ENCODE measurements around the gene CYP20A1.
"Not testable (repeated sequence)": the region's sequence is repeated elsewhere in the genome, so short reads cannot be mapped to it uniquely, and the experiment has no call there.

CYP20A1 gene

DNA sequence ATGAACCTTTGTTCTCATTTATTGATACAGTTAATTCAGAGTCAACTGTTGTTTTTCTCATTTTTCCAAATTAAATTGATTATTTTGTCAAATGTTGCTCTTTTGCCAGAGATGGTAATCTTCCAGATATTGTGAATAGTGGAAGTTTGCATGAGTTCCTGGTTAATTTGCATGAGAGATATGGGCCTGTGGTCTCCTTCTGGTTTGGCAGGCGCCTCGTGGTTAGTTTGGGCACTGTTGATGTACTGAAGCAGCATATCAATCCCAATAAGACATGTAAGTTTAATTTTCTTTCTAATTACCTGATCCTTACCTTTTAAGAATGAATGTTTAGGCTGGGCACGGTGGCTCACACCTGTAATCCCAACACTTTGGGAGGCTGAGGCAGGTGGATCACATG, 7.8 kb downstream of the CYP20A1 start:
- TF ChIP-seq, protein P1, sequence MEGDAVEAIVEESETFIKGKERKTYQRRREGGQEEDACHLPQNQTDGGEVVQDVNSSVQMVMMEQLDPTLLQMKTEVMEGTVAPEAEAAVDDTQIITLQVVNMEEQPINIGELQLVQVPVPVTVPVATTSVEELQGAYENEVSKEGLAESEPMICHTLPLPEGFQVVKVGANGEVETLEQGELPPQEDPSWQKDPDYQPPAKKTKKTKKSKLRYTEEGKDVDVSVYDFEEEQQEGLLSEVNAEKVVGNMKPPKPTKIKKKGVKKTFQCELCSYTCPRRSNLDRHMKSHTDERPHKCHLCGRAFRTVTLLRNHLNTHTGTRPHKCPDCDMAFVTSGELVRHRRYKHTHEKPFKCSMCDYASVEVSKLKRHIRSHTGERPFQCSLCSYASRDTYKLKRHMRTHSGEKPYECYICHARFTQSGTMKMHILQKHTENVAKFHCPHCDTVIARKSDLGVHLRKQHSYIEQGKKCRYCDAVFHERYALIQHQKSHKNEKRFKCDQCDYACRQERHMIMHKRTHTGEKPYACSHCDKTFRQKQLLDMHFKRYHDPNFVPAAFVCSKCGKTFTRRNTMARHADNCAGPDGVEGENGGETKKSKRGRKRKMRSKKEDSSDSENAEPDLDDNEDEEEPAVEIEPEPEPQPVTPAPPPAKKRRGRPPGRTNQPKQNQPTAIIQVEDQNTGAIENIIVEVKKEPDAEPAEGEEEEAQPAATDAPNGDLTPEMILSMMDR (IDR thresholded peaks at IDR 0.05; ENCODE audit: low read depth, low read length) = no peak
- no peak overlapping the region for H3K4me3 ChIP-seq (ENCODE audit: low read depth, low read length)
- in situ Hi-C loops (cut with HindIII; ENCODE audit: low sequenced_read_pairs) = no loop called here
- DNase-seq (ENCODE audit: low read depth, low spot score) = no peak

DNA sequence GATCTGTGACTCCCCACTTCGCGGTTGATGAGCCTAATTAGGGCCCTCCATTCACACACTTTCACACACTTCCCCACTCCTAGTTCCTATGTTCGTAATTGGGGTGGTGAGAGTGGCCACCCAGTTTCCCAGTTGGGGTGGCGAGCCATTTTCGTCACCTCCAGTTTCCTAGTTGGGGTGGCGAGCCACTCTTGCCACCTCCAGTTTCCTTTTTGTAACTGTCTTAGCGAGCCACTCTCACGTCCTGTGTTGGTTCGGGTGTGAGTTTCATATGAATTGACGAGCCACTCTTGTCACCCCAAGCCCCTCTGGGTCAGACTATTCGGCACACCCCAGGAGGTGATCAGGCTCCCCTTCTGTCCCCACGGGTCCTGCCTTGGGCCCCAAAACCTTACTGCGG, 14.0 kb downstream of the CYP20A1 start:
- TF ChIP-seq, protein P1 (IDR thresholded peaks at IDR 0.05; ENCODE audit: low read depth, low read length) = no peak
- in situ Hi-C loops (cut with HindIII; ENCODE audit: low sequenced_read_pairs) = no loop called here
- H3K4me3 ChIP-seq (ENCODE audit: low read depth, low read length) = no peak overlapping the region
- DNase-seq (ENCODE audit: low read depth, low spot score) = no peak

DNA sequence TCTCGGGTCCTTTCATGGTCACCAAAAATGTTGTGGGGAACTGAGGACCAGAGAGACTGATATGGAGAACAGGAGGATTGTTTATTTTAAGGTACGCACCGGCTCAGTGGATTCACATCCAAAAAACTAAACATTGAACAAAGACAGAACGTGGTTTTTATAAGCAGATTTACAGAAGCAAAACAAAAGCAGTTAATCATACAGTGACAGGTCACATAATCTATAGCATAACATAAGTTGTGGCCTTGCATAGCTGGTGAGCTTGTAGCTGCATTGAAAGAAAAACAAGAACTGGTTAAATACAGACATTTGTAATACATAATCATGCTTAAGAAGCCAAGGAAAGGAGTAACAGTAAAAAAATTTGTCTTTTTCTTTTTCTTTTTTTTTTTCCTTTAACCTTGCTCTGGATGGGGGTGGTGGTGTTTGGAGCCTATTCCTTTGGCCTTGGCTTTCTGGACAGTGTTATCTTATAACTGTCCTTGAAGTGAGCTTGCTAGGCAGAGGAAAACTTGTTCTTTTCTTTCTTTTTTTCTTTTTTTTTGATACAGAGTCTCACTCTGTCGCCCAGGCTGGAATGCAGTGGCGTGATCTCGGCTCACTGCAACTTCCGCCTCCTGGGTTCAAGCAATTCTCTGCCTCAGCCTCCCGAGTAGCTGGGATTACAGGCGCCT, 14.7 kb downstream of the CYP20A1 start:
- in situ Hi-C loops (cut with HindIII; ENCODE audit: low sequenced_read_pairs); H3K4me3 ChIP-seq (ENCODE audit: low read depth, low read length); DNase-seq (ENCODE audit: low read depth, low spot score): not testable (repeated sequence)

DNA sequence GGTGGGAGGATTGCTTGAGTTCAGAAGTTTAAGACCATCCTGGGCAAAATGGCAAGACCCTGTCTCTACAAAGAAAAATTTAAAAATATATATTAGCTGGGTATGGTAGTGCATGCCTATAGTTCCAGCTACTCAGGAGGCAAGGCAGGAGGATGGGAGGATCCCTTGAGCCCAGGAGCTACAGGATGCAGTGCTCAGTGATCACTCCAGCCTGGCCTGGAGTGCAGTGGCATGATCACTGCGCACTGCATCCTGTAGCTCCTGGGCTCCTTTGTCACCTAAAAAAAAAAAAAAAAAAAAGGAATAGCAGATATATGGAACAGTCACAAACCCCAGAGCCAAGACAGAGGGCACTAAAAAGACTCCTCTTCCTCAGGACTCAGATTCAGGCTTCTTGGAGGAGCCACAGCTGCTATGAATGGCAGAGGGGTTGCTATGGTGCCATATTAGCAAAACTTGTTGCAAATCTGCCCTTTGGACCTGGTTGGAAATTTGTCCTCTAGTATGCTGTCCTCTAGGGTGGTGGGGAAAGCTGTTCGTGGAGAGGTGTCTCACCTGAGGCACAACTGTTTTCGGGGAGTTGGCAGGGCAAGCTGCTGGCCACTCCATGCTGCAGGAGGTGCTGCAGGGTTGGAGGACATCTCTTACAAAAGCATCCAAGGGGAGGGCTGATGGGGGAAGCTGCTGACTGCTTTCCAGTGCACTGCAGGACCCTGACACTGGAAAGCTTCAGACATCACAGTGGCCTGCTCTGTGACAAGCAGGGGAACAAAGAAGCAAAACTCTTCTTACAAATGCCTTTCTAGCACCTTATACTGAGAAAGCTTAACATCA, 22.7 kb downstream of the CYP20A1 start:
- TF ChIP-seq, protein P1 (IDR thresholded peaks at IDR 0.05; ENCODE audit: low read depth, low read length) = no peak
- no peak for DNase-seq (ENCODE audit: low read depth, low spot score)
- H3K4me3 ChIP-seq (ENCODE audit: low read depth, low read length) = no peak overlapping the region
- in situ Hi-C loops (cut with HindIII; ENCODE audit: low sequenced_read_pairs) = no loop called here

DNA sequence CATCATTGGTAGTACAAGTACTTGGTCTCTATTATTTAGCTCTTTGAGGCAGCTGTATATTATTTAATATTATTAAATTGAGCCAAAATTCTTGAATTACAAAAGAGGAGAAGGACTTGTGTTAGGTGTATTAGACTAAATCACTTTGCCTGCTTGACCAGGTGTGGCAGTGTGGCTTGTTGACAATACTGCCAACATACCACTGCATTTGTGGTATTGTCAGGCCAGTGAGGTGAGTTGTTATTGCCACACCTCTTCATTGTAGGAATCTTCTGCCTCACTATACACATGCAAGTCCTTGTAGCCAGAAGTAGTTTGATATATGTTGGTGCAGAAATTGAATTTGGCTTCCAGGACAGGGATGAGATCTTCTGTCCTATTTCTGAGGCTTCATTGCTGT, 40.5 kb downstream of the CYP20A1 start:
- no peak for DNase-seq (ENCODE audit: low read depth, low spot score)
- in situ Hi-C loops (cut with HindIII; ENCODE audit: low sequenced_read_pairs) = no loop called here
- TF ChIP-seq, protein P1 (IDR thresholded peaks at IDR 0.05; ENCODE audit: low read depth, low read length) = no peak
- H3K4me3 ChIP-seq (ENCODE audit: low read depth, low read length) = no peak overlapping the region

DNA sequence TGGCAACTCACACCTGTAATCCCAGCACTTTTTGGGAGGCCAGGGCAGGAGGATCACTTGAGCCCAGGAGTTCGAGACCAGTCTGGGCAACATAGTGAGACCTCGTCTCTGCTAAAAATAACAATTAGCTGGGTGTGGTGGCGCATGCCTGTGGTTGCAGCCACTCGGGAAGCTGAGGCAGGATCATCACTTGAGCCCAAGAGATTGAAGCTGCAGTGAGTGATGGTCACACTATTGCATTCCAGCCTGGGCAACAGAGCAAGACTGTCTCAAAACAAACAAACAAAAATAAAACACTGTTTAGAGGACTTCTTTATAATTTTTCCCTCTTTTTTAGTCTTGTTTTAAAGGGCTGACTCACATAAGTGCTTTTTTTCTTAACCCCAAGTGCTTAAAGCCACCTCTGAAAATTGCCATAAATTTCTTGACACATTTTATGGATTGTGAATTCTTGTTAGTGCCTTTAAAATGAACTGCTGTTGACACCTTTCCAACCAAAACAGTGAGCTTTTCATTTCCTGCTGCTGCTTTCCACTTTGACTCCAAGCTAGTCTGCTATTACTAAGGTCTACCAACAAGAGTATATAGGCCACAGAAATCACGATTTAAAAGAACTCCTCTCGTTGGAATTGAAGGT, 41.7 kb downstream of the CYP20A1 start:
- in situ Hi-C loops (cut with HindIII; ENCODE audit: low sequenced_read_pairs) = no loop called here

More for the DNA sequence above, 41.7 kb downstream of the CYP20A1 start:
- peak; percentile 85 for DNase-seq (ENCODE audit: low read depth, low spot score)
- no peak overlapping the region for H3K4me3 ChIP-seq (ENCODE audit: low read depth, low read length)
- TF ChIP-seq, protein P1 (IDR thresholded peaks at IDR 0.05; ENCODE audit: low read depth, low read length) = no peak
